Measurements from ENCODE around the gene CDKL5.

The CDKL5 gene

GRCh38 chrX:18468599-18468998 is 43.2 kb downstream of the CDKL5 start:
- DNase-seq (ENCODE audit: low read depth, low spot score) = no peak
- H3K9ac ChIP-seq (ENCODE audit: insufficient read length) = no peak overlapping the region
- H3K9me3 ChIP-seq (ENCODE audit: low read depth, low read length) = no peaks in the 10 kb centered on the region
- TF ChIP-seq FOXP2 (optimal IDR thresholded peaks at IDR 0.05; ENCODE audit: control extremely low read depth, extremely low read length, insufficient read depth) (no peak), EZH2 (IDR thresholded peaks at IDR 0.05) (no peak), POLR2AphosphoS5 (IDR thresholded peaks at IDR 0.05; ENCODE audit: borderline replicate concordance, low read depth, low read length) (no peak)
- H3K4me3 ChIP-seq = no peak overlapping the region
- no peaks in the 10 kb centered on the region for H3K36me3 ChIP-seq (ENCODE audit: insufficient read depth, low read length)
- no peak overlapping the region for H3K27ac ChIP-seq

DNA sequence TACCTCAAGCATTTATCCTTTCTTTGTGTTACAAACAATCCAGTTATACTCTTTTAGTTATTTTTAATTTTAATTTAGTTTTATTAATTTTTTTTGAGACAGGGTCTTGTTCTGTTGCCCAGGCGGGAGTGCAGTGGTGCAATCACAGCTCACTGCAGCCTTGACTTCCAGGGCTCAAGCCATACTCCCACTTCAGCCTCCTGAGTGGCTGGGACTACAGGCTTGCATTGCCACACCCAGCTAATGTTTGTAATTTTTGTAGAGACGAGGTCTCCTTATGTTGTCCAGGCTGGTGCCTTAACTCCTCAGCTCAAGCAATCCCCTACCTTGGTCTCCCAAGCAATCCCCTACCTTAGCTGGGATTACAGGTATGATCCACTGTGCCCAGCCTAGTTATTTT is 45.9 kb downstream of the CDKL5 start:
- no peaks in the 10 kb centered on the region for H3K9me3 ChIP-seq (ENCODE audit: low read depth, low read length)
- DNase-seq (ENCODE audit: low read depth, low spot score) = no peak
- no peak overlapping the region for H3K9ac ChIP-seq (ENCODE audit: insufficient read length)
- H3K4me3 ChIP-seq = no peak overlapping the region
- no peak overlapping the region for H3K27ac ChIP-seq
- TF ChIP-seq POLR2AphosphoS5 (IDR thresholded peaks at IDR 0.05; ENCODE audit: borderline replicate concordance, low read depth, low read length) (no peak), FOXP2 (optimal IDR thresholded peaks at IDR 0.05; ENCODE audit: control extremely low read depth, extremely low read length, insufficient read depth) (no peak)
- H3K36me3 ChIP-seq (ENCODE audit: insufficient read depth, low read length) = no peaks in the 10 kb centered on the region

- no peak for TF ChIP-seq POLR2AphosphoS5 (IDR thresholded peaks at IDR 0.05; ENCODE audit: borderline replicate concordance, low read depth, low read length)
- TF ChIP-seq FOXP2 (optimal IDR thresholded peaks at IDR 0.05; ENCODE audit: control extremely low read depth, extremely low read length, insufficient read depth) = no peak
- TF ChIP-seq EZH2 (IDR thresholded peaks at IDR 0.05) = no peak
- no peak for DNase-seq (ENCODE audit: low read depth, low spot score)
- Histone ChIP-seq H3K9ac (ENCODE audit: insufficient read length) (no peak overlapping the region), H3K9me3 (ENCODE audit: low read depth, low read length) (no peaks in the 10 kb centered on the region), H3K27ac (no peak overlapping the region; the same call in 1 of the 2 replicates), H3K4me3 (no peak overlapping the region), H3K36me3 (ENCODE audit: insufficient read depth, low read length) (no peaks in the 10 kb centered on the region)
Measured at GRCh38 chrX:18490806-18491555, 65.6 kb downstream of the CDKL5 start.

GRCh38 chrX:18491587-18492340 is 66.4 kb downstream of the CDKL5 start:
- no peak for TF ChIP-seq EZH2 (IDR thresholded peaks at IDR 0.05)
- TF ChIP-seq FOXP2 (optimal IDR thresholded peaks at IDR 0.05; ENCODE audit: control extremely low read depth, extremely low read length, insufficient read depth) = no peak
- no peak for TF ChIP-seq POLR2AphosphoS5 (IDR thresholded peaks at IDR 0.05; ENCODE audit: borderline replicate concordance, low read depth, low read length)

DNA sequence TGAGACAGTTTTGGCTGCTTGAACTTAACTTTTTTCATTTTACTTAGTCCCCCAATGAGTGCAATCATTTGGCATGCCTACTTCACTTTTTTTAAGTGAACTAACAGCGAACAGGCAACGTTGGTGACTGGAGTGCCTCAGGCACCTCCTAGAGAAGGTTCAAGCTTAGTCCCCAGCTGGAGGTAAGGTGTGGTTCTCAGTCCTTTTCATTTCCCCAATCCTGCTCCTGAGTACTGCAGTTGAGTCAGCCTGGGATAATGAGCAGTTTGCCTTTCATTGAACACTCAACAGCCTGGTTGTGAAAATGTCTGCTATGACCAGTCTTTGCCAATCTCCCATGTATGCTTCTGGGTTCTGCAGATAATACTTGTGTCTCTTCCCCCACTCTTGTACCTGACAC is 109.5 kb downstream of the CDKL5 start:
- DNase-seq (ENCODE audit: low read depth, low spot score) = no peak
- Histone ChIP-seq H3K36me3 (ENCODE audit: insufficient read depth, low read length) (no peaks in the 10 kb centered on the region), H3K9ac (ENCODE audit: insufficient read length) (no peak overlapping the region), H3K27ac (no peak overlapping the region), H3K9me3 (ENCODE audit: low read depth, low read length) (no peaks in the 10 kb centered on the region), H3K4me3 (no peak overlapping the region)
- TF ChIP-seq POLR2AphosphoS5 (IDR thresholded peaks at IDR 0.05; ENCODE audit: borderline replicate concordance, low read depth, low read length) = no peak
- no peak for TF ChIP-seq EZH2 (IDR thresholded peaks at IDR 0.05)
- no peak for TF ChIP-seq FOXP2 (optimal IDR thresholded peaks at IDR 0.05; ENCODE audit: control extremely low read depth, extremely low read length, insufficient read depth)

More at GRCh38 chrX:18491587-18492340, 66.4 kb downstream of the CDKL5 start:
- Histone ChIP-seq H3K4me3 (no peak overlapping the region), H3K36me3 (ENCODE audit: insufficient read depth, low read length) (no peaks in the 10 kb centered on the region), H3K9ac (ENCODE audit: insufficient read length) (no peak overlapping the region), H3K27ac (no peak overlapping the region), H3K9me3 (ENCODE audit: low read depth, low read length) (no peaks in the 10 kb centered on the region)
- no peak for DNase-seq (ENCODE audit: low read depth, low spot score)

DNA sequence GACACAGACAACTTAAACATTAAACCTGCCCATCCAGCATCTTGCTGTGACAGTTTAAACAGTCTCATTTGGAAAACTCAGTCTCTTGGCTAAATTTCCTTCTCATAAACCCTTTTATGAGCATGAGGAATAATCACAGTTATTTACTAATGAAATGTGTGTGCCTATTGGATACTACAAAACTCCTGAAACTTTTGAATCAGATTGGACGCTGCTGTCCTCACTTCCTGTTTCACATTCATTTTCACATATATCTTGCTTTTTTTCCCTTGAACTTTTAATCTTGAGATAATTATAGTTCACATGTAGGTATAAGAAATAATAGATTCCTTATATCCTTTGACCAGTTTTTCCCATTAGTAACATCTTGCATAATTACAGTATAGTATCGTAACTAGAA is 111.7 kb downstream of the CDKL5 start:
- Histone ChIP-seq H3K36me3 (ENCODE audit: insufficient read depth, low read length) (no peaks in the 10 kb centered on the region), H3K4me3 (no peak overlapping the region), H3K27ac (no peak overlapping the region), H3K9ac (ENCODE audit: insufficient read length) (no peak overlapping the region), H3K9me3 (ENCODE audit: low read depth, low read length) (no peaks in the 10 kb centered on the region)
- TF ChIP-seq EZH2 (IDR thresholded peaks at IDR 0.05) = no peak
- no peak for TF ChIP-seq POLR2AphosphoS5 (IDR thresholded peaks at IDR 0.05; ENCODE audit: borderline replicate concordance, low read depth, low read length)
- no peak for TF ChIP-seq FOXP2 (optimal IDR thresholded peaks at IDR 0.05; ENCODE audit: control extremely low read depth, extremely low read length, insufficient read depth)
- DNase-seq (ENCODE audit: low read depth, low spot score) = no peak

GRCh38 chrX:18537524-18537923 is 112.1 kb downstream of the CDKL5 start:
- no peaks in the 10 kb centered on the region for H3K9me3 ChIP-seq (ENCODE audit: low read depth, low read length)
- no peak overlapping the region for H3K27ac ChIP-seq
- H3K36me3 ChIP-seq (ENCODE audit: insufficient read depth, low read length) = no peaks in the 10 kb centered on the region
- no peak overlapping the region for H3K4me3 ChIP-seq
- TF ChIP-seq FOXP2 (optimal IDR thresholded peaks at IDR 0.05; ENCODE audit: control extremely low read depth, extremely low read length, insufficient read depth) (no peak), POLR2AphosphoS5 (IDR thresholded peaks at IDR 0.05; ENCODE audit: borderline replicate concordance, low read depth, low read length) (no peak), EZH2 (IDR thresholded peaks at IDR 0.05) (no peak)
- no peak for DNase-seq (ENCODE audit: low read depth, low spot score)
- no peak overlapping the region for H3K9ac ChIP-seq (ENCODE audit: insufficient read length)

DNA sequence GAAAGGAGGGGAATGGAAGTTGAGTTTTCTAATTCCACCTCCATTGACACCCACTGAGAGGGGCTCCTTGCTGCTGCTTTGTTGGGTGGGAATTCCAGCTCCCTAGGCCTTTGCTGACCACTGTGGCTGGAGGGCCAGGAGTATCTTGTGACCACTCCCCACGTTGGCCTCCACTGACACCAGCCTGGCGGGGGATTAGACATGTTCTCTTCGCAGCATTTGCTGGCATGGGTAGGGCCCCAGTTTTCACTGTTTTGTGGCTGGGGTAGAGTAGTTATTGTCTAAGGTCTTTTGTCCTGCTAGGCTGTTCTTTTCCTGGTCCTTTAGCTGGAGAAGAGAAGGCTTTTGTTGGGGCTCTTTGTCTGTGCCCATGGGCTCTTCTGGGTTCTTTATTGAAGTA is 116.7 kb downstream of the CDKL5 start:
- TF ChIP-seq POLR2AphosphoS5 (IDR thresholded peaks at IDR 0.05; ENCODE audit: borderline replicate concordance, low read depth, low read length) (no peak), EZH2 (IDR thresholded peaks at IDR 0.05) (no peak), FOXP2 (optimal IDR thresholded peaks at IDR 0.05; ENCODE audit: control extremely low read depth, extremely low read length, insufficient read depth) (no peak)
- H3K4me3 ChIP-seq = no peak overlapping the region

More for the DNA sequence above, 116.7 kb downstream of the CDKL5 start:
- Histone ChIP-seq H3K9ac (ENCODE audit: insufficient read length) (no peak overlapping the region), H3K36me3 (ENCODE audit: insufficient read depth, low read length) (no peaks in the 10 kb centered on the region), H3K9me3 (ENCODE audit: low read depth, low read length) (no peaks in the 10 kb centered on the region), H3K27ac (no peak overlapping the region)
- no peak for DNase-seq (ENCODE audit: low read depth, low spot score)

Measured in SK-N-MC (cell line).